HK-2 (cell line): ENCODE measurements around the gene ARL4D.
"Not testable (repeated sequence)": the region's sequence is repeated elsewhere in the genome, so short reads cannot be mapped to it uniquely, and the experiment has no call there.

Experiments used
- DNase-seq: peaks from one replicate; pipeline ENCODE4 v3.0.0-alpha.2; 2018; ENCODE audit not compliant: unreplicated experiment

Gene ARL4D

DNA sequence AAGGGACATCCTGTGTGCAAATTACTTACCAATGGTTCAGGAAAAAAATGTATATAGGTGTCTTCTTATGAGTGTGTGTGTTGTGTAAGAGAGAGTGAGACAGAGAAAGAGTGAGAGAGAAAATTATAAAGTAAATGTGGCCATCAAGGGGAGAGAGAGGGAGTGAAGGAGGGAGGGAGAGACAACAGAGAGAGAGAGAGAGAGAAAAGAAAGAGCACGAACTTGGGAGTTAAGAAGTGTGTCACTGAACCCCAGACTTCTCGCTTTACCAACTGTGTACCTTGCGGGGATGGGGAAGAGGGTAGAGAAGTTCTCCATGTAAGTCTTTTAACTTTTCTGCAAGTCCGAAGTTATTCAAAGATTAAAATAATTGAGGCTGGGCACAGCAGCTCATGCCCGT lies 28.8 kb upstream of the ARL4D start:
- DNase-seq, result no peak

DNA sequence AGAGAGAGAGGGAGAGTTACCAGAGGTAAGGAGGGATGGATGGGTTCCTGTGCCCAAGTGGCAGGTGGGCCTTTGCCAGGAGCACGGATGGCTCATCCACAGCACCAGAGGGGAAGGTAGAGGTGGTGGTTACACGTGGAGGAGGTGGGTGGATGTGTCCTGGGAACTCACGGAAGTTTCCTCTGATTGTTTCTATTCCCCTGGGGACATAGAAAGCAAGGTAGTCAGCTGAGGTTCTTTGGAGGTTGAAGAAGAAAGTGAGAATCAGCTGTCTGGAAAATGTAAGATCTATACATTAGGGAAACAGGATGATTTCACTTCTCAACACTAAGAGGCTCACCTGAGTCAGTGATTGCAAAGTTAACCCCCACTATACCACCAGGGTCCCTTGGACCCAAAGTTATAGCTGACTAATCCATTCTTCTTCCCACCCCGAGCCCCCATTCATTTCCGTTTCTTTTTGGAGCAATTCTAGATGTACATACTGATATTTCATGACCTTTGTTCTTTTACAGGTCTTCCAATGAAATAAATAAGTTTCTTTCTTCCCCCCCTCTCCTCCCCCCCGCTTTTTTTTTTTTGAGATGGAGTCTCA lies 27.5 kb upstream of the ARL4D start:
- no peak for DNase-seq

DNA sequence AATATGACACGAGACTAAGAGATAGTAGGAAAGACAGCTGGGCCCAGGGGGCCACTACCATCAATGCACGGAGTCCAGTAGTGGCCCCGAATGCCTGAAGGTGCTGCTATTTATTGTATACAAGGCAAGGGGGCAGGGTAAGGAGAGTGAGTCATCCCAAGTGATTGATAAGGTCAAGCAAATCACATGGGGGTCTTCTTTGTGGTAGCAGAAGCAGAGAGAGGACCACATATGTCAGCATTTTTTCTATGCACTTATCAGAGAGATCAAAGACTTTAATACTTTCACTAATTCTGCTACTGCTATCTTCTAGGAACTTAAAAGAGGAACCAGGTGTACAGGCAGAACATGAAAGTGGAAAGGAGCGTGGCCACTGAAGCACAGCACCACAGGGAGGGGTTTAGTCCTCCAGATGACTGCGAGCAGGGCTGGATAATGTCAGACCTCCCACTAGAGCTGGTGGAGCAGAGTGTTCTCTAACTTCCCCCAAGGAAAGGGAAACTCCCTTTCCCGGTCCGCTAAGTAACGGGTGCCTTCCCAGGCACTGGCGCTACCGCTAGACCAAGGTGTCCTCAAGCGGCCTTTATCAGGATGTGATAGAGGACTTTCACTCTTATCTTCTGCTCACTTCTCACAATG lies 26.4 kb upstream of the ARL4D start:
- DNase-seq, result peak; percentile 37

DNA sequence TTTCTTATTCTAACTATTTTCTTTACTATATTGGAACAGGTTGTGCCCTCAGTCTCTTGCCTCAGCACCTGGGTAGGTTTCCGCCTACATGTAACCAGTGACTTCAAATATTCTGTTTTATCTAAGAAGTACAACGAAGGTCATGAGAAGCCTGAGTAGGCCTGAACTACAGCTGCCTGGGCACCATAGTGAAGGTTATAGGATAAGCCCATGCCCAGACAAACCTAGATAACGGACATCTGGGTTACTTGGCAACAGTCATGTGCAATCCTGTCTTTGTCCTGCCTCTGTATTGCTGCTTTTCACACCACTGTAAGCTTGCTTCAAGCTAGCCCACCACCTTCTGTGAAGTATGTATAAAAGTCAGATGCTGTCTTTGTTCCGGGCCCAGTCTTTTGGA lies 25.4 kb upstream of the ARL4D start:
- no peak for DNase-seq

DNA sequence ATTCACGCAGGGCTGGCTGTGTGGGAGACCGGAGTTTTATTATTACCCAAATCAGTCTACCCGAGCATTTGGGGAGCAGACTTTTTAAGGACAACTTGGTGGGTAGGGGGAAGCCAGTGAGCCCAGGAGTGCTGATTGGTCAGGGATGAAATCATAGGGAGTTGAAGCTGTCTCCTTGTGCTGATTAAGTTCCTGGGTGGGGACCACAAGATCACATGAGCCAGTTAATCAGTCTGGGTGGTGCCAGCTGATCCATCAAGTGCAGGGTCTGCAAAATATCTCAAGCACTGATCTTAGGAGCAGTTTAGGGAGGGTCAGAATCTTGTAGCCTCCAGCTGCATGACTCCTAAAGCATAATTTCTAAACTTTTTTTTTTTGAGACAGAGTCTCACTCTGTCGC lies 22.9 kb upstream of the ARL4D start:
- DNase-seq, result not testable (repeated sequence)

DNA sequence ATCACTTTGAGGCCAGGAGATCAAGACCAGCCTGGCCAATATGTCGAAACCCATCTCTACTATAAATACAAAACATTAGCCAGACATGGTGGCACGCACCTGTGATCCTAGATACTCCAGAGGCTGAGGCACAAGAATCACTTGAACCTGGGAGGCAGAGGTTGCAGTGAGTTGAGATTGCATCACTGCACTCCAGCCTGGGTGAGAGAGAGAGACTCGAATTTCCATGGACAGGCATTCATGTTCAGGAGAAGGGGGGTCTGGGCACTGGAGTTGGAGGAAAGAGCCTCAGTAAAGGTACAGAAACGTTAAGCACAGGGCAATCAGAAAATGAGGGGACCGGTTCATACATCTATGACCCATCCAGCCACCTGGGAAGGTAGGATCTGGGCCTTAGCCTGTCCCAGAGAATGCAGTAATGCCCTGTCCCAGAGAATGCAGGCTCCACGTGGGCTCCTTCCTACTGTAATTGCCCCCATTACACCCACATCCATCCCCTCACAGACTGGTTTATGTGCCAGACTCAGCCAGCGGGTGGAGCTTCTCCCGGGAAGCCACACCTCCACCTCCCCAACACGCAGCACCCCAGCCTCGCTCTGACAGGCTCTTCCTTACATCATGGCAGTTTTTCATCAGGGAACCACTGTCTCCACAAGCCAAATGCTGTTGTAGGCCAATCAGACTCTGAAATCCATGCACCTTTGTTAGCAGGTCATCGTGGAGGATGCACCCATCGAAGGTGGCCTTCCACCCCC lies 21.6 kb upstream of the ARL4D start:
- DNase-seq, result no peak

DNA sequence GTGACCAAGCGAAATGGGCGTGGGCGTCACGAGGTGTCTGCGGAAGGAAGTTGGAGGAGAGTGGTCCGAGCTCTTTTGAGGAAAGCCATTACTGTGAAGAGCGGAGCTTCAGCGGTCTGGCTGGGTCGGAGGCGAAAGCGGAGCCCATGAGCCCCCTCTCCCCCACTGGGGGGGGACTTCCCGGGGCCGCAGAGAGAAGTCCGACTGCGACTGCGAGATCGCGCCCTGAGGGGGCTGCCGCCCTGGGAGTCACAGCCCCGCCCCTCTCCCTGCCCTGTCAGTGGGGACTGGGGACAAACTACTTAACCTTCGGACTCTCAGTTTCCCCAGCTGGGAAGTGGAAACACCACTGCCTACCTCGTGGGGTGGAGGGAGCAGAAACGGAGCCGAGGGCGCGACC lies 20.0 kb upstream of the ARL4D start:
- DNase-seq, result no peak

DNA sequence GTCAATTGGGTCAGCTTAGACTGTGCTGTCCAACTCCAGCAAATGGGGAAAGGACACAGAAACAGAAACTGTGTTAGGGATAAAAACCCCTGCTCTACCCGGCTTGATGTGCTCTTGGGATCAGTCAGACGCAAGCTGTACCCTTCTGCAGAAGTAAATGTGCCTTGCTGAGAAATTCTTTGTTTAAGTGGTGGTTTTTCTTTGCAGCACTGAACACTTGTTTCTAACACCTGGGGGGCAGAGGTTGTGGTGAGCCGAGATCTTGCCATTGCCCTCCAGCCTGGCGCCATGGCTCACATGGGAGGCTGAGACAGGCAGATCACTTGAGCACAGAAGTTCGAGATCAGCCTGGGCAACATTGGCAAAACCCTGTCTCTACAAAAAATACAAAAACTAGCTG lies 18.5 kb upstream of the ARL4D start:
- no peak for DNase-seq

DNA sequence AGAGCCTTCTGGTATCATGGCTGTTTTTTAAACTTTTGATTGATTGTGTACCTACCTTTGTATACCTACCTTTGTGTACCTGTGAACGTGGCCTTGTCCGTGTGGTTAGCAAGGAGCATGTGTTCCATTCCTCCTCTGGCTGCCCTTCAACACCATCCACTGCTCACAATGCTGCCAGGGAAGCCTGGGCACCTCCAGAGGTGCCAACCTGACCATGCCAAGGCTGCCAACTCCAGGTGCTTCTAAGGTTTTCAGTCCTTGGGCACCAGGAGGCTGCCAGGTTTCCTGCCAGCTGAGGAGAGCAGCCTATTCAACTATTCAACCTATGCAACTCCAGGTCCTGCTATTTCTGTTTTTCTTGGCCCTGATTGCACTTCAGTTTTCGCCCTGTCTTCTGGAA lies 17.6 kb upstream of the ARL4D start:
- DNase-seq, result no peak

DNA sequence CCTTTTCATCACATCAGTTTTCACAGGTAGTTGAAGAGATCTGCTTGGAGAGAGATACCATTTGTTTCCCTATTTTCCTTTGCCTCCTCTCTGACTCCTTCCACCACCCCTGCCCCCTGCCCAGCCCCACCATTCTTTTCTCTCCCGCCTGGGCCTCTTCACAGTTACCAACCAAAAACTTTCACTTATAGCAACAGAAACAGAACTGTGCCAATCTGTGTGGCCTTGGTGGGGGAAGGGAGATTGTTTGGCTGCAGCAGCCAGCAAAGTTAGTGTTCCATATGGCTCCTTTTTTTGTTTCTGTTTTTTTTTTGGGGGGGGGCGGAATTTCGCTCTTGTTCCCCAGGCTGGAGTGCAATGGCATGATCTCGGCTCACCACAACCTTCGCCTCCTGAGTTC lies 17.2 kb upstream of the ARL4D start:
- no peak for DNase-seq

DNA sequence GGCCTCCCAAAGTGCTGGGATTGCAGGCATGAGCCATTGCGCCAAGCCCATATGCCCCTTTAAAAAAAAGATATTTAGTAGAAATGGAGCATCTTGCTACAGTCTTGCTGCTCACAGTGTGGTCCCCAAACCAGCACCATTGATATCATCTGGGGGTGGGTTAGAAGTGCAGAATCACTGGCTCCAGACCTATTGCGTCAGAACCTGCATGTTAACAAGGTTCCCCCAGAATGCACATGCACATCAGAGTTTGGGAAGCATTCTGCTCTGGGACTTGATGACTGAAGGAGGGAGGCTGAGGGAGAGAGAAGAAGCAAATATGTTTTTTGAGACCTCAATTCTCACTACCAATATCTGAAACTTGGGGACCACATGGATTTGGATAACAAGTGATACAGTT lies 16.0 kb upstream of the ARL4D start:
- no peak for DNase-seq

DNA sequence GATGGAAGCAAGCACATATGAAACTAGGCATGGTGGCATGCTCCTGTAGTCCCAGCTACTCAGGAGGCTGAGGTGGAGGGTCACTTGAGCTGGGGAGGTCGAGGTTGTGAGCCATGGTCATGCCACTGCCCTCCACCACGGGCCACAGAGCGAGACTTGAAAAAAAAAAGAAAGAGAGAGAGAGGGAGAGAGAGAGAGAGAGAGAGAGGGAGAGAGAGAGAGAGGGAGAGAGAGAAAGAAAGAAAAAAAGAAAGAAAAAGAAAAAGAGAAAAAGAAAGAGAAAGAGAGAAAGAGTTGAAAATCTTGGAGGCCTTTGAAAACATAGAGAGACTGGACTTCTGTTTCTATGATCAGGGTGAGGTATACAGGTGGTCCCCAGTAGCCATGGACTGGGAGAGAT lies 15.4 kb upstream of the ARL4D start:
- no peak for DNase-seq

DNA sequence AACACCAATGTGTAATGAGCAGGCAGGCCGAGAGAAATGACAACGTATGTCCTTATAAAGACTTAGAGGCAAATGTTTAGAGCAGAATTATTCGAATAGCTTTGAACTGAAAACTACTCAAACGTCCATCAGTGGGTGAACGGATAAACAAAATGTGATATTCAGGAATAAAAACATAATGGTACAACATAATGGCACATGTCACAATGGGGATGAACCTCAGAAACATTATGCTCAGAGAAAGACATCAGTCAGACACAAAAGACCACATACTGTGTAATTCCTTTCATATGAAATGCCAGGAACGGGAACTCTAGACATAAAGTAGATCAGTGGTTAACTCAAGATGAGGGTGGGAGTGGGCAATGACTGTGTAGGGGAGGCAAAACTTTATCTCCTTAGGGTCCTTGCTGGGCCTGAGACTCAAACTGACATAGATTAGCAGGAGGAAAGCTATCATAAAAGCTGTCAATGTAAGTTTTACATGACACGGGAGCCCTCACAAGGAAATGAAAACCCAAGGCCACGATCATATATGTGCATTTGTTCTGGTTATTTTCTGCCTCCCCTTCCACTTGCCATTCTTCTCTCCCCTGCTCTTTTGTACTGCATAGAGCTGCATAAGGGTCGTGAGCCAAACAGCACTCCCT lies 14.8 kb upstream of the ARL4D start:
- no peak for DNase-seq

DNA sequence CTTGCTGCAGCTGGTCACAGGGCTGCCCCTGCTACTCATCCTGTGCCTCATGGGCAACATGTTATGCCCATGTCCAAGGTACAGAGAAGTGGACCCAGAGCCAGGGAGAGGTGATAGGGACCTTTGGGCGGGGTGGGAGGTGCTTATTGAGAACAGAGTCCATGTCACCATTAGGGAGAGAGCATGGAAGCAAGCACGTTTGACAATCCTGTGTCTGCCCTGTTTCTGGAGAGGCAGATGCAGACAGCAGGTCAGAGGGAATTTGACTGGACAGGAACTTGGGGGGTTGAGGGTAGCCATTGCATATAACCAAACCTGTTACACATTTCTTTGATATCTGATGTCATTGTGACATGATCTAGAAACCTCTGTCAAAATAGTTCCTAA lies 14.3 kb upstream of the ARL4D start:
- no peak for DNase-seq

DNA sequence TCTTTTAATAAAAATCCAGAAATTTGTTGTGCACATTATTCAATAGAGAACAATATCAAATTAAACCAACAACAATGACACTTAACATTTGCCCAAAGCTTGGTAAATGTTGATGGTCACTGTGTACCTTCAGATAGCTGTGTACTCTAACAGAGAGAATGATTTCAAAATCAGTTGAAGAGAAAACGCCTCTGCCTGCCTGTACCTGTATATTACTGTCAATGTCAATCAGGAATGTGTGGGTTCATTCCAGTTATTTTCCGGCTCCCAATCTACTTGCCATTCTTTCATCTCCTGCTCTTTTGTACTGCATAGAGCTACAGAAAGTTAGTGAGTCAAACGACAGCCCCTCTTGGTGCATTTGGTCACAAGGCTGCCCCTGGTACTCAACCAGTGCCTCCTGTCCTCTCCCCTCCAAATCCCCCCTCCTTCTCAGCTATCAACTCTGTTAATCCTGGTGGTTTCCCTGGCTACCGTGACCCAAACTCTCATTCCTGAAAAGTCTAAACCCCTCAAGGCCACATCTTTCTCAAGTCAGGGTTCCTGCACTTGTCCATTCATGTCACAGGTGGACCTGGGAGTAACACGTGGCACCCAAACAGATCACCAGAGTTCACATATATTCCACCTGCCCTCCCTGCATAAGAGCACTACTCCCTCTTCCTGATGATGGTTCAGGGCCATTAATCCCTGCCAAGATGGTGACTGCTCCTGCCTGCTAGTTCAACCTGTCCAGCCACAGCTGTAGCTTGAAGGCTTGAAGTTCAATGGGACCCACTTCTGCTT lies 13.6 kb upstream of the ARL4D start:
- DNase-seq, result no peak

DNA sequence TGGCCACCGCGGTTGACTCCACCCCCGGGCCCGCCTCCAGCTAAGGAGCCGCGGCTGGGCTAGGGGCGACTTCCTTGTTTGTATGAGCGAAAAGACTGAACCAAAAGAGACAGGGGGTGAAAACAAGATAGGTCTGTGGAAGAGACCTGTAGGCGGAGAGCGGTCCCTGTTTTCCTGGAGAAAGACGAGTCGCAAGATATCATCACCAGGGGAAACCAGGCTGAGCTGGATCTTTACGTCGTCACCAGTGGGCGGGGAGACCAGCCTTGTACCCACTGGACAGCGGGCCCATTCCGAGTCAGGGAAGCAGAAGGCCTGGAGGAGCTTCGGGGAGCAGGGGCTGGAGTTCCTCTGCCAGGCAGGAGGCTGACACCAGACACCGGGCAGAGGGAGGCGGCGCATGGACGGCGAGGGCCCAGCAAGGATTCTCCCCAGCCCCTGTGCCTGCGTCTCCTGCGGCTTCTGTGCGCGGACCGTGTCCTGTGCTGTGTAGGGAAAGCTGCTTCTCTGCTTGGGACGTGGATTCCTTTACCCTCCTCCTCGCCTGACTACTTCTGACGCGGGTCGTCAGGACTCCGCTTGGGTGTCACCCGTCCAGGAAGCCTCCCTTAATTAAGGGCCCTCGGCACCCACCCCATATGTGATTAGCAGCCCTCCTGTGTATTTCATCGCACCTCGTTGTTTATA lies 10.3 kb upstream of the ARL4D start:
- DNase-seq, result peak; percentile 88

DNA sequence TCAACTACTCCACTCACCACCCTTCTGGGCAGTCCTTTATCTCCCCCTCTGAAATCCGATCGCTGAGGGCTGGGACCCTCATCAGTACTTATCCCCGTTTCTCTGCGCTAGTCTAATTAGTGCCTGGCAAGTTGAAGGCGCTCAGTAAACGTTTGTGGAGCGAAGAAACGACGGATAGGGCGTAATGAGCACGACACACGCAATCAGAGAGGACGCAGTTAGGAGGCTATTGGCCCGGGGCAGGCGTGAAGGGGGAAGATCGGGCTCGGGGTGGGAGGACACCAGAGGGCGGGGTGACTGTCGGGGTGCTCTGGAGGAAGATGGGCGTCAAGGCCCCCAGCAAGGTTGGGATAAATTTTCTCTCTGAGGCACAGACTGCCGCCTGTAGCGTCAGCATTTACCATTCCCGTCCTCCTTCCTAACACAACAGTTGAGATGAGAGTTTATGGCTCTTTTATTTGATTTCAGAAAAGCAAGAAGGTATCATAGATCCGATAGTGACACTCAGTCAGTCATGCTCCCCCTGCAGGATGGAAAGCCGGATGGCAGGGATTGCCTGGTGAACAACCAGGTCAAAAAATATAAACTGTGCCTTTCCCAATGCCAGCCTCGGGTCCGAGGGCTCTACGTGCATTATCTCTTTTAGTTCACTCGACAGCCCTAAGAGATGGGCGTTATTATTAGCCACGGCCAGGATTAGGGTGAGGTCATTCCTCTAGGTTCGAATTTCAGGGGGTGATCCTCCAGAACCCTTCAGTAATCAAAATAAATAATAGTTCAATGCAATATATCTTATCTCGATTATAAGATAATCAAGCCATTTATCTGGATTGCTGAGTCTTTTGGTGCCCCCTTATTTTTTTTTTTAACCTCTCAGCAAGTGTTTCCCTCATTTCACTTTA lies 9.5 kb upstream of the ARL4D start:
- DNase-seq, result peak; percentile 79

DNA sequence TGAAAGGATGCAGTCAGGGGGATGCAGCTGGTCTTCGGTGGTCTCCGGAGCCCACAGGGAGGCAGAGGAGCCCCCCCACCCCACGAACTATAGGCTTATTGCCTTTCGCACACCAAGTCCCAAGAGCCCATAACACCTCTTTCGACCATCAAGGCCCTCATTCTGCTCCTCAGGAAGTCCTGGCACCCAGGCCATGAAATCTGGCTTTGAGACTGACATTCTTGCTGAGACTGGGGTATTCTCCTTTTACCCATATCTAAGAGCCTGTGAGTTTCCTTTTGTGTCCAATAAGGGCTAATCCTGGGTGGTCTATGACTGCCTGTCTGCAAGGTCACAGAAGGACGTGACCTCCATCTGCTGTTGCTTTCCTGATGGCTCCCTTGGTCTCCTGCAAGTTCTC lies 6.4 kb upstream of the ARL4D start:
- no peak for DNase-seq

DNA sequence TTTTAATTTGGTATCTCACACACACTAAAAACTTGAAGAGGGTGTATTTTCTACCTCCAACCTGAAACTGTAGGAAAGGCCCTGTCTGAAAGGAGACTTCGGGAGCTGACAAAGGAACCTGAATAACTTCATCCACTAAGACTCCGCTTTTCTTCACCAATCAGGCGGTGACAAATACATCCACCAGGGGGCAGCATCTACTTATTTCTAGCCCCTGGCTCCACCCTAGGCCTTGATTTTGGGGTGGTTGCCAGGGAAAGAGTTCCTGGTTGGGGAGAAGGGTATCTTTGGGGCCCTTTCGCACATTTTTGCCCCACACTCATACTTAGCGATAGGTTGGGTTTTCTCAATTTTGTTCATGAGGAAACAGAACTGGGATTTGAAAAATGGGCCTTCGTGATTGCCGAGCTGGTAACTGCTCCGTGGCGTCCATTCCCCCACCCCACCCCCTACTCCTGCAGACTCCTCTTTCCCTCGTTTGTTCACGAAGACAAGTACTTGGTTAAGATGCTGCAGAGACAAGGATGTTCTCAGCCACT lies 4.8 kb upstream of the ARL4D start:
- DNase-seq, result peak; percentile 86

DNA sequence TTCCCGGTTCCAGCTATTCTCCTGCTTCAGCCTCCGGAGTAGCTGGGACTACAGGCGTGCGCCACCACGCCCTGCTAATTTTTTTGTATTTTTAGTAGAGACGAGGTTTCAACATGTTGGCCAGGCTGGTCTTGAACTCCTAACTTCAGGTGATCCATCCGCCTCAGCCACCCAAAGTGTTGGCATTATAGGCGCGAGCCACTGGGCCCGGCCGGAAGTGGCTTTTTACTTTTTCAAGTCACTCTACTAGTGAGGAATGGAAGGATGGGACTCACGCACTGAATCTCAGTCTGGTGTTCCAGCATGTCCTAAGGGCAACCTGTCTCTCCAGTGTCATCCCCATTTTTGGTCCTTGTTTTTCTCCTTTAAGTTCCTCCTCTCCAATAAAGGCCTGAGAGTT lies 4.1 kb upstream of the ARL4D start:
- DNase-seq, result not testable (repeated sequence)
